Keratinocyte (primary cell): Measurements from ENCODE around the gene KLHL3. TPM values are rescaled to one million over a fixed set of nuclear protein-coding genes. Genes with fewer than 3 reads are reported as not detected.

Experiments
- DNase-seq: peaks from one replicate; pipeline ENCODE4 v3.0.0-alpha.2; 2011; ENCODE audit warnings: low read depth, missing footprints, low spot score
- FAIRE-seq: peaks from 2 replicates; lab custom pipeline; 2011; peaks lifted over from hg19 to GRCh38; lab: Jason Lieb, UNC
- H2AFZ ChIP-seq: 2 replicates; pipeline ENCODE4 v1.6.0; 2012; ENCODE audit warnings: low read length, control low read depth, inconsistent platforms; ENCODE audit not compliant: control insufficient read depth
- H3K27ac ChIP-seq: 2 replicates; pipeline ENCODE4 v1.5.1; 2011; ENCODE audit warnings: low read length; ENCODE audit not compliant: control insufficient read depth, insufficient read depth
- H3K27me3 ChIP-seq: 3 replicates; pipeline ENCODE4 v1.6.0; 2011; ENCODE audit warnings: low read length; ENCODE audit not compliant: control insufficient read depth, insufficient read depth; ENCODE audit errors: extremely low read depth
- H3K36me3 ChIP-seq, 2 experiments: 2 replicates in 1 of 2; 3 replicates in 1 of 2; pipeline ENCODE4 v1.5.1; 2011; ENCODE audit warnings: low read length in 2 of 2, mild to moderate bottlenecking in 1 of 2; ENCODE audit not compliant: control insufficient read depth in 2 of 2, insufficient read depth in 2 of 2; ENCODE audit errors: extremely low read depth in 1 of 2
- H3K4me1 ChIP-seq: 3 replicates; pipeline ENCODE4 v1.5.1; 2011; ENCODE audit warnings: low read length; ENCODE audit not compliant: control insufficient read depth, insufficient read depth; ENCODE audit errors: extremely low read depth
- H3K4me2 ChIP-seq: 3 replicates; pipeline ENCODE4 v1.6.0; 2011; ENCODE audit warnings: low read depth, low read length; ENCODE audit not compliant: control insufficient read depth, insufficient read depth; ENCODE audit errors: extremely low read depth
- H3K4me3 ChIP-seq, 3 experiments: fragments of 200-600 bp in 1 of 3; sonication (generic) in 1 of 3; 2 replicates in 2 of 3; 3 replicates in 1 of 3; pipeline ENCODE4 v1.5.1; 2011 to 2016; ENCODE audit warnings: low read length in 3 of 3, mild to moderate bottlenecking in 3 of 3, control low read depth in 2 of 3, inconsistent platforms in 1 of 3, low read depth in 1 of 3, mixed read lengths in 1 of 3, mixed run types in 1 of 3, moderate library complexity in 1 of 3; ENCODE audit not compliant: control insufficient read depth in 2 of 3, insufficient read depth in 2 of 3; ENCODE audit errors: extremely low read depth in 1 of 3
- H3K79me2 ChIP-seq: 2 replicates; pipeline ENCODE4 v1.6.0; 2012; ENCODE audit warnings: low read length; ENCODE audit not compliant: control insufficient read depth, insufficient read depth
- H3K9ac ChIP-seq: 3 replicates; pipeline ENCODE4 v1.6.0; 2011; ENCODE audit warnings: low read length; ENCODE audit not compliant: control insufficient read depth, insufficient read depth; ENCODE audit errors: extremely low read depth
- H3K9me1 ChIP-seq: 3 replicates; pipeline ENCODE4 v1.6.0; 2011; ENCODE audit warnings: low read length; ENCODE audit not compliant: control insufficient read depth, insufficient read depth; ENCODE audit errors: extremely low read depth
- H3K9me3 ChIP-seq: 2 replicates; pipeline ENCODE4 v1.5.1; 2012; ENCODE audit warnings: low read depth, low read length; ENCODE audit not compliant: control insufficient read depth
- H4K20me1 ChIP-seq: 3 replicates; pipeline ENCODE4 v1.6.0; 2011; ENCODE audit warnings: low read length; ENCODE audit not compliant: control insufficient read depth, insufficient read depth; ENCODE audit errors: extremely low read depth
- CTCF ChIP-seq, 3 experiments: IDR thresholded peaks in 1 of 3; conservative IDR thresholded peaks in 1 of 3; optimal IDR thresholded peaks in 1 of 3; 2 replicates in 2 of 3; 3 replicates in 1 of 3; pipeline versions ENCODE3 to v1.5.1; 2011; ENCODE audit warnings: low read length in 3 of 3, mild to moderate bottlenecking in 3 of 3, moderate library complexity in 2 of 3, control low read depth in 1 of 3, inconsistent platforms in 1 of 3; ENCODE audit not compliant: insufficient read depth in 2 of 3; ENCODE audit errors: extremely low read depth in 1 of 3
- EZH2 ChIP-seq: IDR thresholded peaks from one replicate; pipeline ENCODE4 v1.6.1; 2012; ENCODE audit warnings: inconsistent platforms, mild to moderate bottlenecking, low read length, moderate library complexity
- dilution Hi-C: fragments of 300-500 bp; cut with MboI; formaldehyde crosslinking; loops from one replicate; pipeline ENCODE4 v1.7.0; 2020; ENCODE audit warnings: low sequenced_read_pairs; ENCODE audit not compliant: extremely low pct_ligation_motif_present
- polyA plus RNA-seq, 5 experiments: library from polyadenylated mRNA; depleted of rRNA in 3 of 5; stranded (reverse) in 3 of 5; stranded (forward) in 1 of 5; unstranded in 1 of 5; fragments of >200 nt; gene quantifications; 1 replicate in 1 of 5; 2 replicates in 3 of 5; 3 replicates in 1 of 5; pipeline versions ENCODE4 v1.2.1 to v1.2.3, GENCODE V29; 2011 to 2012; ENCODE audit warnings: missing spikeins in 2 of 5, low read depth in 1 of 5, low replicate concordance in 1 of 5

Gene KLHL3
- polyA plus RNA-seq, 1 donor (not counting 4 experiments of a cell fraction or from before 2014, with no cell fraction given), result 2.5 TPM

- no peaks in the 10 kb centered on the region for H3K9me1 ChIP-seq
- FAIRE-seq, result no peak
- no peaks in the 10 kb centered on the region for H3K79me2 ChIP-seq
- no peak for DNase-seq
- H3K27me3 ChIP-seq, result peaks cover 3% of the 10 kb centered on the region
- no peak overlapping the region for H3K27ac ChIP-seq
- H3K36me3 ChIP-seq, result no peaks in the 10 kb centered on the region
- H2AFZ ChIP-seq, result no peak overlapping the region
- H4K20me1 ChIP-seq, result no peaks in the 10 kb centered on the region
- H3K9me3 ChIP-seq, result no peaks in the 10 kb centered on the region
- no peak for TF ChIP-seq CTCF (optimal IDR thresholded peaks at IDR 0.05 in 1 of 3, IDR thresholded peaks at IDR 0.05 in 1 of 3, conservative IDR thresholded peaks at IDR 0.05 in 1 of 3; ENCODE audit: extremely low read depth in 1 of 3, insufficient read depth in 2 of 3, low read length in 3 of 3)
- TF ChIP-seq EZH2, result no peak
- dilution Hi-C loops, result no loop called here
- no peak overlapping the region for H3K4me2 ChIP-seq
- no peak overlapping the region for H3K9ac ChIP-seq
- H3K4me1 ChIP-seq, result no peaks in the 10 kb centered on the region
- H3K4me3 ChIP-seq, result no peak overlapping the region
Measured at GRCh38 chr5:137610598-137610997, 125.3 kb downstream of the KLHL3 start.

GRCh38 chr5:137609127-137609526 is 126.8 kb downstream of the KLHL3 start:
- dilution Hi-C loops, result no loop called here
- Histone ChIP-seq H3K27ac (no peak overlapping the region), H3K79me2 (no peaks in the 10 kb centered on the region), H3K4me3 (no peak overlapping the region), H3K36me3 (no peaks in the 10 kb centered on the region), H3K4me1 (no peaks in the 10 kb centered on the region), H3K27me3 (peaks cover 11% of the 10 kb centered on the region), H3K9ac (no peak overlapping the region), H3K9me1 (no peaks in the 10 kb centered on the region), H4K20me1 (no peaks in the 10 kb centered on the region), H3K9me3 (no peaks in the 10 kb centered on the region), H3K4me2 (no peak overlapping the region), H2AFZ (no peak overlapping the region)
- DNase-seq, result no peak
- no peak for FAIRE-seq
- TF ChIP-seq CTCF (optimal IDR thresholded peaks at IDR 0.05 in 1 of 3, IDR thresholded peaks at IDR 0.05 in 1 of 3, conservative IDR thresholded peaks at IDR 0.05 in 1 of 3; ENCODE audit: extremely low read depth in 1 of 3, insufficient read depth in 2 of 3, low read length in 3 of 3), result no peak
- no peak for TF ChIP-seq EZH2
